Peyer's patch (tissue), 4 donors: ENCODE results near the gene CORO1C. TPM values are rescaled to one million over a fixed set of nuclear protein-coding genes. Genes with fewer than 3 reads are reported as not detected.

ENCODE experiments used
- DNase-seq, 3 donors: peaks; one replicate each; pipeline ENCODE4 v3.0.0-alpha.2; 2017 to 2019
- H3K27ac ChIP-seq, 4 donors: fragments of 200-600 bp; sonication (generic); one replicate each; pipeline ENCODE4 v1.5.1; 2016 to 2019
- H3K27me3 ChIP-seq, 2 donors: fragments of 200-600 bp; sonication (generic); one replicate each; pipeline ENCODE4 v1.5.1; 2019
- H3K36me3 ChIP-seq, 3 donors: fragments of 200-600 bp; sonication (generic); one replicate each; pipeline ENCODE4 v1.5.1; 2016 to 2019
- H3K4me1 ChIP-seq, 4 donors: fragments of 200-600 bp; sonication (generic); one replicate each; pipeline ENCODE4 v1.5.1; 2016 to 2019
- H3K4me3 ChIP-seq, 4 donors: fragments of 200-600 bp; sonication (generic); 1 replicate in 3 of 4; 2 replicates in 1 of 4; pipeline ENCODE4 v1.5.1; 2016 to 2019; ENCODE audit warnings: mild to moderate bottlenecking in 1 of 4
- H3K9me3 ChIP-seq, 4 donors: fragments of 200-600 bp; sonication (generic); one replicate each; pipeline ENCODE4 v1.5.1; 2016 to 2019; ENCODE audit warnings: mild to moderate bottlenecking in 1 of 4
- CTCF ChIP-seq, 6 experiments: fragments of 450-650 bp in 4 of 6; fragments of 200-600 bp in 2 of 6; sonication (generic) in 1 of 6; IDR thresholded peaks; one replicate each; pipeline ENCODE4 v1.5.1; 2017 to 2019; ENCODE audit warnings: antibody characterized with exemption in 6 of 6, mild to moderate bottlenecking in 3 of 6, moderate library complexity in 1 of 6
- POLR2A ChIP-seq, 2 donors: fragments of 450-650 bp; IDR thresholded peaks; one replicate each; pipeline ENCODE4 v1.5.1; 2017; ENCODE audit warnings: antibody characterized with exemption in 2 of 2, mild to moderate bottlenecking in 2 of 2, moderate library complexity in 2 of 2
- total RNA-seq, 4 donors: library from RNA; depleted of rRNA; stranded (reverse); fragments of >200 nt; gene quantifications; one replicate each; pipeline ENCODE4 v1.1.0, GENCODE V29; 2016

CORO1C gene
- total RNA-seq, 4 donors from 2014 or later: 76.3 to 144 (median 87.4) TPM

- TF ChIP-seq CTCF (IDR thresholded peaks at IDR 0.05) (peak in 4 of 6 experiments; percentile 5 to 29 (median 8)), POLR2A (IDR thresholded peaks at IDR 0.05) (peak in 1 of 2 donors; percentile 12)
- peak; percentile 68 to 89 (median 86) for DNase-seq
- Histone ChIP-seq H3K9me3 (no peaks in the 10 kb centered on the region), H3K27me3 (no peaks in the 10 kb centered on the region), H3K36me3 (no peaks in the 10 kb centered on the region), H3K4me3 (peak overlapping the region; percentile 35 to 51 (median 44)), H3K27ac (peak overlapping the region in 1 of 4 donors; percentile 47), H3K4me1 (peaks cover 0 to 31% (median 0%) of the 10 kb centered on the region in 4 donors)
These were observed 37.5 kb upstream of the CORO1C start for GRCh38 chr12:108768591-108769500.

GRCh38 chr12:108766294-108766693 is 35.0 kb upstream of the CORO1C start:
- DNase-seq: no peak
- Histone ChIP-seq H3K9me3 (no peaks in the 10 kb centered on the region), H3K4me3 (no peak overlapping the region), H3K36me3 (no peaks in the 10 kb centered on the region), H3K27me3 (no peaks in the 10 kb centered on the region), H3K4me1 (peaks cover 0 to 12% (median 0%) of the 10 kb centered on the region in 4 donors), H3K27ac (no peak overlapping the region)
- TF ChIP-seq CTCF (IDR thresholded peaks at IDR 0.05): no peak
- no peak for TF ChIP-seq POLR2A (IDR thresholded peaks at IDR 0.05)

GRCh38 chr12:108765289-108765764 is 34.0 kb upstream of the CORO1C start:
- H3K27ac ChIP-seq: no peak overlapping the region
- TF ChIP-seq CTCF (IDR thresholded peaks at IDR 0.05) (no peak), POLR2A (IDR thresholded peaks at IDR 0.05) (no peak)
- no peaks in the 10 kb centered on the region for H3K27me3 ChIP-seq
- peaks cover 0 to 12% (median 0%) of the 10 kb centered on the region in 4 donors for H3K4me1 ChIP-seq
- no peaks in the 10 kb centered on the region for H3K9me3 ChIP-seq
- no peak for DNase-seq
- no peak overlapping the region for H3K4me3 ChIP-seq
- H3K36me3 ChIP-seq: no peaks in the 10 kb centered on the region

GRCh38 chr12:108764540-108765288 is 33.4 kb upstream of the CORO1C start:
- no peak for DNase-seq
- H3K4me1 ChIP-seq: peaks cover 0 to 12% (median 0%) of the 10 kb centered on the region in 4 donors
- H3K27ac ChIP-seq: no peak overlapping the region
- no peaks in the 10 kb centered on the region for H3K36me3 ChIP-seq
- H3K4me3 ChIP-seq: no peak overlapping the region
- TF ChIP-seq POLR2A (IDR thresholded peaks at IDR 0.05) (no peak), CTCF (IDR thresholded peaks at IDR 0.05) (no peak)
- H3K27me3 ChIP-seq: no peaks in the 10 kb centered on the region
- no peaks in the 10 kb centered on the region for H3K9me3 ChIP-seq

GRCh38 chr12:108761226-108761625 is 29.9 kb upstream of the CORO1C start:
- Histone ChIP-seq H3K4me3 (no peak overlapping the region), H3K27me3 (no peaks in the 10 kb centered on the region), H3K36me3 (no peaks in the 10 kb centered on the region), H3K9me3 (no peaks in the 10 kb centered on the region), H3K27ac (no peak overlapping the region), H3K4me1 (no peaks in the 10 kb centered on the region)
- no peak for DNase-seq
- TF ChIP-seq CTCF (IDR thresholded peaks at IDR 0.05) (no peak), POLR2A (IDR thresholded peaks at IDR 0.05) (no peak)
